Measurements from ENCODE around the gene TEX10. TPM values are rescaled to one million over a fixed set of nuclear protein-coding genes. Genes with fewer than 3 reads are reported as not detected.

Gene TEX10
- polyA plus RNA-seq, 2 of the 4 experiments (the other 2 are of a cell fraction) = 22.1 to 37.0 TPM

- FAIRE-seq (peak; percentile 23), ATAC-seq (peak; percentile 95 to 98), DNase-seq (ENCODE audit: low read depth in 1 of 2, low spot score in 1 of 2) (peak; percentile 13 to 79)
- no peak overlapping the region for H3K4me3 ChIP-seq
- ChIA-PET CTCF (interaction anchor here (0.8 to 1.4 kb wide), 3 partner anchors 8 to 49 kb away, joined by 3 to 6 read pairs (median 3); no protein-coding TSS in a partner anchor), POLR2A (interaction anchor here (0.7 to 1.3 kb wide), 3 partner anchors 11 to 176 kb away, joined by 3 to 6 read pairs (median 3); no protein-coding TSS in a partner anchor)
- peak overlapping the region; percentile 78 to 84 for H3K27ac ChIP-seq
- peaks cover 15% of the 10 kb centered on the region; the same call in 2 of the 3 replicates for H3K9me3 ChIP-seq
- peak overlapping the region; percentile 70 for H3K4me2 ChIP-seq
- 22% methylated on average over 4 of the region's 4 CpGs for WGBS (ENCODE audit: missing lambda C conversion rate)
- TF ChIP-seq, protein P1, sequence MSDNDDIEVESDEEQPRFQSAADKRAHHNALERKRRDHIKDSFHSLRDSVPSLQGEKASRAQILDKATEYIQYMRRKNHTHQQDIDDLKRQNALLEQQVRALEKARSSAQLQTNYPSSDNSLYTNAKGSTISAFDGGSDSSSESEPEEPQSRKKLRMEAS (IDR thresholded peaks at IDR 0.05) = peak; percentile 64
- TF ChIP-seq HOXA7 (CRISPR knock-in tag; IDR thresholded peaks at IDR 0.05) (no peak), FOSL2 (IDR thresholded peaks at IDR 0.05) (no peak), FOSL2 (CRISPR knock-in tag; IDR thresholded peaks at IDR 0.05) (peak; percentile 67)
- H3K4me1 ChIP-seq = peaks cover 18% of the 10 kb centered on the region
Measured at GRCh38 chr9:100379862-100380261, 27.1 kb upstream of the TEX10 start.

DNA sequence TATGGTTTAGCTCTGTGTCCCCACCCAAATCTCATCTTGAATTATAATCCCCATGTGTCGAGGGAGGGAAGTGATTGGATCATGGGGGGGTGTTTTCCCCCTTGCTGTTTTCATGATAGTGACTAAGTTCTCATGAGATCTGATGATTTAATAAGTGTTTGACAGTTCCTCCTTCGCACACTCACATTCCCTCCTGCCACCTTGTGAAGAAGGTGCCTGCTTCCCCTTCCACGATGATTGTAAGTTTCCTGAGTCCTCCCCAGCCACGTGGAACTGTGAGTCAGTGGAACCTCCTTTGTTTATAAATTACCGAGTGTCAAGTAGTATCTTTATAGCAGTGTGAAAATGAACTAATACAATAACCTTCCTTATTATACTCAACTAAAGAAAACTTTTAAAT, 24.3 kb upstream of the TEX10 start:
- DNase-seq (ENCODE audit: low read depth in 1 of 2, low spot score in 1 of 2) = no peak
- no peak for ATAC-seq
- Histone ChIP-seq H3K4me3 (no peak overlapping the region), H3K27ac (no peak overlapping the region), H3K4me2 (no peak overlapping the region), H3K9me3 (no peaks in the 10 kb centered on the region), H3K4me1 (peaks cover 18% of the 10 kb centered on the region)
- 62% methylated on average over 5 of the region's 5 CpGs for WGBS (ENCODE audit: missing lambda C conversion rate)
- no peak for FAIRE-seq
- CTCF ChIA-PET = interaction anchor here (0.9 to 1.0 kb wide), 2 partner anchors 23 to 1155 kb away, joined by 3 read pairs; partner anchors contain the start of gene ALG2
- POLR2A ChIA-PET = no interaction called here
- TF ChIP-seq, protein P2, sequence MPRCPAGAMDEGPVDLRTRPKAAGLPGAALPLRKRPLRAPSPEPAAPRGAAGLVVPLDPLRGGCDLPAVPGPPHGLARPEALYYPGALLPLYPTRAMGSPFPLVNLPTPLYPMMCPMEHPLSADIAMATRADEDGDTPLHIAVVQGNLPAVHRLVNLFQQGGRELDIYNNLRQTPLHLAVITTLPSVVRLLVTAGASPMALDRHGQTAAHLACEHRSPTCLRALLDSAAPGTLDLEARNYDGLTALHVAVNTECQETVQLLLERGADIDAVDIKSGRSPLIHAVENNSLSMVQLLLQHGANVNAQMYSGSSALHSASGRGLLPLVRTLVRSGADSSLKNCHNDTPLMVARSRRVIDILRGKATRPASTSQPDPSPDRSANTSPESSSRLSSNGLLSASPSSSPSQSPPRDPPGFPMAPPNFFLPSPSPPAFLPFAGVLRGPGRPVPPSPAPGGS (IDR thresholded peaks at IDR 0.05) = no peak
- TF ChIP-seq MYC (IDR thresholded peaks at IDR 0.05; ENCODE audit: borderline replicate concordance, low read length) = no peak
- TF ChIP-seq ZC3H11A (IDR thresholded peaks at IDR 0.05) = no peak
- no peak for TF ChIP-seq MAFK (IDR thresholded peaks at IDR 0.05; ENCODE audit: partially characterized antibody)
- TF ChIP-seq ESRRA (IDR thresholded peaks at IDR 0.05; ENCODE audit: borderline replicate concordance, low read length) = no peak
- TF ChIP-seq JUNB (IDR thresholded peaks at IDR 0.05) = no peak
- no peak for TF ChIP-seq FOSL2 (IDR thresholded peaks at IDR 0.05)
- TF ChIP-seq FOSL2 (CRISPR knock-in tag; IDR thresholded peaks at IDR 0.05) = no peak
- TF ChIP-seq CHD4 (IDR thresholded peaks at IDR 0.05; ENCODE audit: borderline replicate concordance) = no peak
- no peak for TF ChIP-seq HEYL (CRISPR knock-in tag; IDR thresholded peaks at IDR 0.05)
- TF ChIP-seq TP53 (CRISPR knock-in tag; IDR thresholded peaks at IDR 0.05) = no peak
- no peak for TF ChIP-seq RFX5 (IDR thresholded peaks at IDR 0.05)
- no peak for TF ChIP-seq PBX3 (IDR thresholded peaks at IDR 0.05)
- no peak for TF ChIP-seq POLR2AphosphoS2 (conservative IDR thresholded peaks at IDR 0.05; ENCODE audit: low read length)
- no peak for TF ChIP-seq NR3C1 (IDR thresholded peaks at IDR 0.05)

DNA sequence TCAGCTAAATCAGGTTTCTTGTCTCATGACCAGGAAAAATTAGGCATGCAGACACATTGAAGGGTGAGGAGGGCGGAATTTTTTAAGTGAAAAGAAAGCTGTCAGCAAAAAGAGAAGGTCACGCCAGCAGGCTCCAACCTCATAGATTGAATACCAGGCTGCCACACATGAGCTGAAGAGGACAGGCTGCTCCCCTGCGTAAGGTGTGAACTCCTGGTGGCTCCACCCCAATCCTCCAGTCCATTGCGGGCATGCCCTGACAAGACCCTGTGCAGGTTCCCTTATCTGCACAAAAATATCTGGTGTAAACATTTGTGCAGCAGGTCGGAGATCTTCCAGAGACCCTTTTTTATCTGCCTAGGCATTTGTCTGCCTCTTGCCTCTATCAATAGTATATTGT, 22.9 kb upstream of the TEX10 start:
- ATAC-seq (no peak), DNase-seq (ENCODE audit: low read depth in 1 of 2, low spot score in 1 of 2) (no peak), FAIRE-seq (no peak)
- Histone ChIP-seq H3K4me3 (no peak overlapping the region), H3K27ac (0 out of 6 replicates have a peak overlapping the region, but pooled peaks of 1 of the 2 experiments have one; percentile 32), H3K4me2 (no peak overlapping the region), H3K9me3 (no peaks in the 10 kb centered on the region), H3K4me1 (peaks cover 18% of the 10 kb centered on the region)
- CTCF ChIA-PET = interaction anchor here (0.8 to 1.2 kb wide), 2 partner anchors 12 to 62 kb away, joined by 3 read pairs; no protein-coding TSS in a partner anchor
- TF ChIP-seq SREBF2 (IDR thresholded peaks at IDR 0.05) = no peak
- no peak for TF ChIP-seq NPAS2 (CRISPR knock-in tag; IDR thresholded peaks at IDR 0.05; ENCODE audit: borderline replicate concordance)
- TF ChIP-seq MAZ (IDR thresholded peaks at IDR 0.05; ENCODE audit: borderline replicate concordance, low read depth, low read length) = no peak
- no peak for TF ChIP-seq HDAC2 (IDR thresholded peaks at IDR 0.05)
- no peak for TF ChIP-seq ZC3H11A (IDR thresholded peaks at IDR 0.05)
- no peak for TF ChIP-seq RNF2 (IDR thresholded peaks at IDR 0.05; ENCODE audit: borderline replicate concordance, low read depth)
- no peak for TF ChIP-seq HOXB13 (CRISPR knock-in tag; IDR thresholded peaks at IDR 0.05; ENCODE audit: low read depth)
- TF ChIP-seq RARB (CRISPR knock-in tag; IDR thresholded peaks at IDR 0.05) = no peak
- no peak for TF ChIP-seq JUNB (IDR thresholded peaks at IDR 0.05)
- 88% methylated on average over 5 of the region's 5 CpGs for WGBS (ENCODE audit: missing lambda C conversion rate)
- POLR2A ChIA-PET = no interaction called here
